ENCODE results near the gene USB1. TPM values are rescaled to one million over a fixed set of nuclear protein-coding genes. Genes with fewer than 3 reads are reported as not detected.

The USB1 gene
- polyA plus RNA-seq, 2 of the 4 experiments (the other 2 are of a cell fraction): 88.8 to 143 TPM

DNA sequence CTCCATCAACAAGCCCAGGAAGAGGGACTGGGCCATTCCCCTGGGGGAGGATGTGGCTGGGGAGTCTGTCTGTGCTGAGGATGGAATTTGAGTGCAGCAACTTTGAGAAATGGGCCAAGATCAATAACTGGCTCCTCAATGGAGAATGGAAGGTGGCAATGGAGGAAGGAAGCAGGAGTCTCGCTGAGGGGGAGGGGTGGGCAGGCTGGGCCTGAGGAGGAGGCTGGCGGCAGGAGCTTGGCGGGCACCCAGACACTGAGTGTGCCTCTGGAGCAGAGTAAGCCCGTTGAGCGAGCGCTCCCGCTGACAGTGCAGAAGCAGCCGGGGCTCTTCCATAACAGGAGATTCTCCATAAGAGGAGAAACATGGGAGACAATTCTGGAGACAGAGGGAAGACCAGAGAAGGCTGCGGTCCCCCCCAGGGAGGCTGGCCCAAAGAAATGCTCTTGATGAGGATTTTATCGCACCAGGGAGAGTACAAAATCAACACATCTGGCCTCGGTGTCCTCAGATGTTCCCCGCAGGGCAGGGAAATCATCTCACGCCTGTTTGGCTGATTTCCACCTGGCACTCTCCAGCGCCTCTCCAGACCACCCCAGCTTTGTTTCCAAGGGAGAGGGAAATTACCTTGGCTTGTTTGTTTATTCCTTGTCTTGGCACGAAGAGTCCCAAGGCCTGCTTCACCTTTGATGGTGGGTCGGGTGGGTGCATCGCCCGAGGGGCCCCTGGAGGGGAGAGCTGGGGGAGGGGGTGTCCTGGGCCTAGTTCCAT, 21.6 kb downstream of the USB1 start:
- Histone ChIP-seq H3K4me3 (no peak overlapping the region), H3K9me3 (no peaks in the 10 kb centered on the region), H3K4me2 (no peak overlapping the region), H3K4me1 (peaks cover 17% of the 10 kb centered on the region; the same call in 1 of the 3 replicates), H3K27ac (peak overlapping the region; percentile 5 to 48; a peak in 2 of 6 replicates)
- no peak for ATAC-seq
- POLR2A ChIA-PET: interaction anchor here (1.5 kb wide), 1 partner anchor 107 kb away, joined by 5 read pairs; the partner anchor contains the start of gene CFAP20
- TF ChIP-seq CBX8 (IDR thresholded peaks at IDR 0.05): no peak
- TF ChIP-seq JUNB (IDR thresholded peaks at IDR 0.05): no peak
- TF ChIP-seq, protein P1, sequence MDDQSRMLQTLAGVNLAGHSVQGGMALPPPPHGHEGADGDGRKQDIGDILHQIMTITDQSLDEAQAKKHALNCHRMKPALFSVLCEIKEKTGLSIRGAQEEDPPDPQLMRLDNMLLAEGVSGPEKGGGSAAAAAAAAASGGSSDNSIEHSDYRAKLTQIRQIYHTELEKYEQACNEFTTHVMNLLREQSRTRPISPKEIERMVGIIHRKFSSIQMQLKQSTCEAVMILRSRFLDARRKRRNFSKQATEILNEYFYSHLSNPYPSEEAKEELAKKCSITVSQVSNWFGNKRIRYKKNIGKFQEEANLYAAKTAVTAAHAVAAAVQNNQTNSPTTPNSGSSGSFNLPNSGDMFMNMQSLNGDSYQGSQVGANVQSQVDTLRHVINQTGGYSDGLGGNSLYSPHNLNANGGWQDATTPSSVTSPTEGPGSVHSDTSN (IDR thresholded peaks at IDR 0.05): no peak
- TF ChIP-seq HDAC2 (IDR thresholded peaks at IDR 0.05): no peak
- no peak for TF ChIP-seq MYC (IDR thresholded peaks at IDR 0.05; ENCODE audit: borderline replicate concordance, low read length)
- no peak for TF ChIP-seq RFX5 (IDR thresholded peaks at IDR 0.05)
- TF ChIP-seq TP53 (CRISPR knock-in tag; IDR thresholded peaks at IDR 0.05): no peak
- TF ChIP-seq POLR2AphosphoS2 (conservative IDR thresholded peaks at IDR 0.05; ENCODE audit: low read length): no peak
- TF ChIP-seq, protein P2, sequence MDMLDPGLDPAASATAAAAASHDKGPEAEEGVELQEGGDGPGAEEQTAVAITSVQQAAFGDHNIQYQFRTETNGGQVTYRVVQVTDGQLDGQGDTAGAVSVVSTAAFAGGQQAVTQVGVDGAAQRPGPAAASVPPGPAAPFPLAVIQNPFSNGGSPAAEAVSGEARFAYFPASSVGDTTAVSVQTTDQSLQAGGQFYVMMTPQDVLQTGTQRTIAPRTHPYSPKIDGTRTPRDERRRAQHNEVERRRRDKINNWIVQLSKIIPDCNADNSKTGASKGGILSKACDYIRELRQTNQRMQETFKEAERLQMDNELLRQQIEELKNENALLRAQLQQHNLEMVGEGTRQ (IDR thresholded peaks at IDR 0.05): no peak
- TF ChIP-seq HOXA7 (CRISPR knock-in tag; IDR thresholded peaks at IDR 0.05): no peak
- no peak for TF ChIP-seq RAD21 (conservative IDR thresholded peaks at IDR 0.05 in 1 of 2, IDR thresholded peaks at IDR 0.05 in 1 of 2)
- no peak for TF ChIP-seq HEYL (CRISPR knock-in tag; IDR thresholded peaks at IDR 0.05)
- no peak for TF ChIP-seq ZSCAN20 (CRISPR knock-in tag; IDR thresholded peaks at IDR 0.05)
- no peak for TF ChIP-seq FOXS1 (CRISPR knock-in tag; IDR thresholded peaks at IDR 0.05)
- no peak for TF ChIP-seq FOSL2 (IDR thresholded peaks at IDR 0.05)
- no peak for TF ChIP-seq FOSL2 (CRISPR knock-in tag; IDR thresholded peaks at IDR 0.05)
- TF ChIP-seq TFCP2L1 (CRISPR knock-in tag; IDR thresholded peaks at IDR 0.05): no peak
- 81% methylated on average over 17 of the region's 18 CpGs for WGBS (ENCODE audit: missing lambda C conversion rate)
- no peak for FAIRE-seq
- CTCF ChIA-PET: interaction anchor here (0.9 to 3.1 kb wide), 8 partner anchors 72 to 375 kb away, joined by 3 to 31 read pairs (median 4); no protein-coding TSS in a partner anchor
- no peak for DNase-seq (ENCODE audit: low read depth in 1 of 2, low spot score in 1 of 2)

DNA sequence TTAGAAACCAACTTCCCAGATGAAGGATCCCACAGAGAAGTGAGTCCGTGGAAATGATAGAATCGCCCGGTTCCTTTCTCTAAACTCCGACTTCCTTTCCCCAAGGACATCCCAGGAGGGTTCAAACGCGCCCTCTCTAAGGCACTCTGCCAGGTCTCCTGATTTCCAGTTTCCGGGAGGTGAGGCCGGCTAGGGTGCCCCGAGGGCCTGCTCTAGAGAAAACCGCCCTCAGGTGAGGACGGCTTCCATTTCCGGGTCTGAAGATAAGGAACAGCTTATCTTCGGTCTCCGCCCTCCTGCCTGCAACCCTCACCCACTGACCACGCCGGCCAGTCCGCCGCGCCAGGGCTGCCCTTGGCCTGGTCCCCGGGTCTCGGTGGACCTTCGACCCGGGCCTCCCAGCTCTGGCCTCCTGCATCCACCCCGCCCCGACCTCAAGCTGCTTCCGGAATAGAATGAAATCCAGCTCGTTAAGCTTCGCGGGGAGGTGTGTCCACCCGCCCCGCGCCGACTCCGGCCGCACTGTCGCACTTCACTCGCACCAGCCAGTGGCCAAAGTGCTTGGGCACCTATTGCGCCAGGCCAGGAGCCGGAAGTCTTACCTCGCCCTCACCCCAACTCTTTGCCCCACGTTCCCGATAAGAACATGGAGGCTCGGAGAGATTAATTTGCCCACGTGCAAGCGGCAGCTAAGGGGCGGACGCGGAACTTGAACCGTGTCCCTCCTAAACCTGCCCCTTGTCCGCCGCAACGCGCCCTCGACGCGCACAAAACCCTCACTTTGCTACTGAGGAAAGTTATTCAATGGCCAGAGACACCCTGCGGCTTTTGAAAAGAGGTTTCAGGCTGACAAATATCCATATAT, 23.5 kb downstream of the USB1 start:
- TF ChIP-seq HDAC2 (IDR thresholded peaks at IDR 0.05) (no peak), CEBPB (IDR thresholded peaks at IDR 0.05) (no peak), ZC3H11A (IDR thresholded peaks at IDR 0.05) (no peak), RAD21 (conservative IDR thresholded peaks at IDR 0.05 in 1 of 2, IDR thresholded peaks at IDR 0.05 in 1 of 2) (no peak), MAFK (IDR thresholded peaks at IDR 0.05; ENCODE audit: partially characterized antibody) (no peak), CHD4 (IDR thresholded peaks at IDR 0.05; ENCODE audit: borderline replicate concordance) (no peak), RARB (CRISPR knock-in tag; IDR thresholded peaks at IDR 0.05) (no peak), KDM1A (IDR thresholded peaks at IDR 0.05; ENCODE audit: low read depth) (no peak)
- TF ChIP-seq, protein P3, sequence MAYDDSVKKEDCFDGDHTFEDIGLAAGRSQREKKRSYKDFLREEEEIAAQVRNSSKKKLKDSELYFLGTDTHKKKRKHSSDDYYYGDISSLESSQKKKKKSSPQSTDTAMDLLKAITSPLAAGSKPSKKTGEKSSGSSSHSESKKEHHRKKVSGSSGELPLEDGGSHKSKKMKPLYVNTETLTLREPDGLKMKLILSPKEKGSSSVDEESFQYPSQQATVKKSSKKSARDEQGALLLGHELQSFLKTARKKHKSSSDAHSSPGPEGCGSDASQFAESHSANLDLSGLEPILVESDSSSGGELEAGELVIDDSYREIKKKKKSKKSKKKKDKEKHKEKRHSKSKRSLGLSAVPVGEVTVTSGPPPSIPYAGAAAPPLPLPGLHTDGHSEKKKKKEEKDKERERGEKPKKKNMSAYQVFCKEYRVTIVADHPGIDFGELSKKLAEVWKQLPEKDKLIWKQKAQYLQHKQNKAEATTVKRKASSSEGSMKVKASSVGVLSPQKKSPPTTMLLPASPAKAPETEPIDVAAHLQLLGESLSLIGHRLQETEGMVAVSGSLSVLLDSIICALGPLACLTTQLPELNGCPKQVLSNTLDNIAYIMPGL (CRISPR knock-in tag; IDR thresholded peaks at IDR 0.05; ENCODE audit: borderline replicate concordance): no peak
- Histone ChIP-seq H3K27ac (peak overlapping the region; percentile 79 to 84; a peak in 5 of 6 replicates), H3K4me2 (peak overlapping the region; percentile 99), H3K4me3 (peak overlapping the region; percentile 80), H3K9me3 (no peaks in the 10 kb centered on the region), H3K4me1 (peaks cover 20% of the 10 kb centered on the region; the same call in 1 of the 3 replicates)
- CTCF ChIA-PET: interaction anchor here (0.9 to 3.1 kb wide), 6 partner anchors 10 to 125 kb away, joined by 3 to 31 read pairs (median 4); no protein-coding TSS in a partner anchor
- FAIRE-seq: no peak
- ATAC-seq: no peak
- 44% methylated on average over 57 of the region's 57 CpGs for WGBS (ENCODE audit: missing lambda C conversion rate)
- peak in 1 of 2 experiments; percentile 25 for DNase-seq (ENCODE audit: low read depth in 1 of 2, low spot score in 1 of 2)
- POLR2A ChIA-PET: interaction anchor here (0.6 to 1.5 kb wide), 2 partner anchors 105 to 205 kb away, joined by 5 read pairs; partner anchors contain the start of gene CFAP20
